WTC11 (cell line): ENCODE data around the gene KIF13A. TPM values are rescaled to one million over a fixed set of nuclear protein-coding genes. Genes with fewer than 3 reads are reported as not detected.

Experiments used
- ATAC-seq: fragments of 200-7000 bp; cut with Tn5 transposase; 2 replicates; pipeline ENCODE4 v1.10.0; 2021; ENCODE audit warnings: mild to moderate bottlenecking, moderate library complexity
- CTCF ChIA-PET: fragments of 300-600 bp; sonication (Branson Sonifier 250); formaldehyde crosslinking; loops from one replicate; lab custom pipeline; 2021; ENCODE audit warnings: antibody characterized with exemption; lab: Charles Lee
- POLR2A ChIA-PET: fragments of 350-600 bp; sonication (Branson Sonifier 250); formaldehyde crosslinking; loops from one replicate; lab custom pipeline; 2021; ENCODE audit warnings: antibody characterized with exemption; lab: Charles Lee
- DNase-seq: peaks from one replicate; pipeline ENCODE4 v3.0.0; 2021; ENCODE audit warnings: low spot score
- H3K27ac Mint-ChIP-seq: 2 replicates; pipeline ENCODE4 v1.8.0; 2021; ENCODE audit warnings: mixed read lengths
- H3K27me3 Mint-ChIP-seq: 2 replicates; pipeline ENCODE4 v1.8.0; 2021; ENCODE audit warnings: low read depth, mild to moderate bottlenecking, moderate library complexity, mixed read lengths
- H3K36me3 Mint-ChIP-seq: 2 replicates; pipeline ENCODE4 v1.8.0; 2021; ENCODE audit warnings: mixed read lengths
- H3K4me1 Mint-ChIP-seq: 2 replicates; pipeline ENCODE4 v1.8.0; 2022; ENCODE audit warnings: mixed read lengths
- H3K4me3 Mint-ChIP-seq: 2 replicates; pipeline ENCODE4 v1.8.0; 2021; ENCODE audit warnings: mild to moderate bottlenecking, moderate library complexity, mixed read lengths
- H3K9me3 Mint-ChIP-seq: 2 replicates; pipeline ENCODE4 v1.8.0; 2021; ENCODE audit warnings: mixed read lengths
- ATF3 ChIP-seq: sonication (generic); formaldehyde crosslinking; conservative IDR thresholded peaks from 2 replicates; pipeline ENCODE4 v1.8.1; 2022; ENCODE audit warnings: mild to moderate bottlenecking, missing genetic modification reagents
- ATF6 ChIP-seq: sonication (generic); formaldehyde crosslinking; IDR thresholded peaks from 2 replicates; pipeline ENCODE4 v1.8.1; 2023; ENCODE audit warnings: mild to moderate bottlenecking, missing genetic modification reagents
- CBFB ChIP-seq: sonication (generic); formaldehyde crosslinking; IDR thresholded peaks from 2 replicates; pipeline ENCODE4 v1.8.1; 2022; ENCODE audit warnings: mild to moderate bottlenecking, low read depth, missing genetic modification reagents
- CDX4 ChIP-seq: fragments of 250-450 bp; sonication (Bioruptor Pico); IDR thresholded peaks from 2 replicates; pipeline ENCODE4 v1.9.0; 2021; ENCODE audit warnings: moderate library complexity, mild to moderate bottlenecking, inconsistent platforms, borderline replicate concordance
- CREB1 ChIP-seq: sonication (generic); formaldehyde crosslinking; IDR thresholded peaks from 2 replicates; pipeline ENCODE4 v1.8.0; 2023; ENCODE audit warnings: mild to moderate bottlenecking, missing genetic modification reagents
- CREM ChIP-seq: sonication (generic); formaldehyde crosslinking; IDR thresholded peaks from 2 replicates; pipeline ENCODE4 v1.8.1; 2022; ENCODE audit warnings: mild to moderate bottlenecking, missing genetic modification reagents, moderate library complexity
- ESRRA ChIP-seq: sonication (generic); formaldehyde crosslinking; IDR thresholded peaks from 2 replicates; pipeline ENCODE4 v1.8.1; 2022; ENCODE audit warnings: mild to moderate bottlenecking, missing genetic modification reagents, borderline replicate concordance
- FOXP4 ChIP-seq: sonication (generic); formaldehyde crosslinking; IDR thresholded peaks from 2 replicates; pipeline ENCODE4 v1.8.0; 2022; ENCODE audit warnings: mild to moderate bottlenecking, missing genetic modification reagents
- MXD4 ChIP-seq: fragments of 250-450 bp; sonication (Bioruptor Pico); IDR thresholded peaks from 2 replicates; pipeline ENCODE4 v1.8.0; 2021; ENCODE audit warnings: mild to moderate bottlenecking, moderate library complexity, borderline replicate concordance
- MYBL2 ChIP-seq: sonication (generic); formaldehyde crosslinking; IDR thresholded peaks from 2 replicates; pipeline ENCODE4 v1.8.1; 2023; ENCODE audit warnings: mild to moderate bottlenecking, moderate library complexity, missing genetic modification reagents
- OVOL2 ChIP-seq: fragments of 250-450 bp; sonication (Bioruptor Pico); IDR thresholded peaks from 2 replicates; pipeline ENCODE4 v1.9.0; 2021; ENCODE audit warnings: mild to moderate bottlenecking, borderline replicate concordance
- PREB ChIP-seq: sonication (generic); formaldehyde crosslinking; IDR thresholded peaks from 2 replicates; pipeline ENCODE4 v1.8.1; 2022; ENCODE audit warnings: mild to moderate bottlenecking, missing genetic modification reagents, moderate library complexity, borderline replicate concordance
- SMAD4 ChIP-seq: sonication (generic); formaldehyde crosslinking; IDR thresholded peaks from 2 replicates; pipeline ENCODE4 v1.8.0; 2022; ENCODE audit warnings: mild to moderate bottlenecking, missing genetic modification reagents
- SP1 ChIP-seq: sonication (generic); formaldehyde crosslinking; conservative IDR thresholded peaks from 2 replicates; pipeline ENCODE4 v1.8.1; 2022; ENCODE audit warnings: missing genetic modification reagents
- TCF7 ChIP-seq: sonication (generic); formaldehyde crosslinking; IDR thresholded peaks from 2 replicates; pipeline ENCODE4 v1.8.0; 2022; ENCODE audit warnings: mild to moderate bottlenecking, low read depth, missing genetic modification reagents, moderate library complexity
- USF1 ChIP-seq: sonication (generic); formaldehyde crosslinking; IDR thresholded peaks from 2 replicates; pipeline ENCODE4 v1.8.0; 2022; ENCODE audit warnings: mild to moderate bottlenecking, missing genetic modification reagents
- ZBTB21 ChIP-seq: sonication (generic); formaldehyde crosslinking; IDR thresholded peaks from 2 replicates; pipeline ENCODE4 v1.8.1; 2023; ENCODE audit warnings: mild to moderate bottlenecking, missing genetic modification reagents, borderline replicate concordance
- ZNF232 ChIP-seq: sonication (generic); formaldehyde crosslinking; IDR thresholded peaks from 2 replicates; pipeline ENCODE4 v1.8.0; 2022; ENCODE audit warnings: mild to moderate bottlenecking, missing genetic modification reagents
- ZNF281 ChIP-seq: sonication (generic); formaldehyde crosslinking; IDR thresholded peaks from 2 replicates; pipeline ENCODE4 v1.8.0; 2023; ENCODE audit warnings: mild to moderate bottlenecking, missing genetic modification reagents
- ZSCAN18 ChIP-seq: fragments of 250-450 bp; sonication (Bioruptor Pico); IDR thresholded peaks from 2 replicates; pipeline ENCODE4 v2.1.2; 2022; ENCODE audit warnings: mild to moderate bottlenecking, moderate library complexity
- total RNA-seq: library from RNA; stranded (reverse); gene quantifications from 3 replicates; pipeline ENCODE4 v1.2.3, GENCODE V29; 2021

Gene KIF13A
- total RNA-seq, 1 experiment from 2014 or later = 32.7 TPM

GRCh38 chr6:18025596-18025995 is 38.2 kb upstream of the KIF13A start:
- Mint-ChIP-seq H3K27me3 (no peaks in the 10 kb centered on the region), H3K27ac (no peak overlapping the region), H3K4me1 (peaks cover 47% of the 10 kb centered on the region), H3K4me3 (no peak overlapping the region), H3K36me3 (peaks cover 2% of the 10 kb centered on the region), H3K9me3 (peaks cover 4% of the 10 kb centered on the region)
- POLR2A ChIA-PET = no interaction called here
- TF ChIP-seq CREM (CRISPR knock-in tag) (no peak), OVOL2 (CRISPR knock-in tag) (no peak), CBFB (CRISPR knock-in tag) (no peak), TCF7 (no peak), ZSCAN18 (CRISPR knock-in tag) (no peak), ATF3 (no peak), ZNF281 (no peak), ZNF232 (no peak), CREB1 (CRISPR knock-in tag) (no peak), MYBL2 (CRISPR knock-in tag) (no peak), ZBTB21 (CRISPR knock-in tag) (no peak), USF1 (no peak), ATF6 (CRISPR knock-in tag) (no peak), MXD4 (CRISPR knock-in tag) (no peak), PREB (no peak)
- CTCF ChIA-PET = no interaction called here
- no peak for DNase-seq
- ATAC-seq = no peak

- TF ChIP-seq ESRRA (CRISPR knock-in tag) (no peak), SP1 (CRISPR knock-in tag) (no peak), CDX4 (no peak), FOXP4 (CRISPR knock-in tag) (no peak), SMAD4 (CRISPR knock-in tag) (no peak)
- peaks cover 6% of the 10 kb centered on the region for H3K9me3 Mint-ChIP-seq
- H3K27me3 Mint-ChIP-seq = no peaks in the 10 kb centered on the region
- ChIA-PET POLR2A (interaction anchor here (0.7 to 1.1 kb wide), 2 partner anchors 249 to 318 kb away, joined by 3 to 8 read pairs; partner anchors contain the start of gene NUP153), CTCF (no interaction called here)
- no peak for ATAC-seq
- no peak overlapping the region for H3K27ac Mint-ChIP-seq
- no peak overlapping the region for H3K4me3 Mint-ChIP-seq
- peaks cover 2% of the 10 kb centered on the region for H3K36me3 Mint-ChIP-seq
- H3K4me1 Mint-ChIP-seq = peaks cover 48% of the 10 kb centered on the region
- DNase-seq = no peak
These were observed 37.4 kb upstream of the KIF13A start for GRCh38 chr6:18024876-18025275.
